AG09309 (cell line): Measurements from ENCODE around the gene OR6T1.
A peak's percentile ranks its signal among the peaks of the same experiment; 100 is the strongest.

Experiments used
- DNase-seq: peaks from one replicate; pipeline ENCODE4 v3.0.0-alpha.2; 2010; ENCODE audit warnings: low read depth
- H3K4me3 ChIP-seq: 2 replicates; pipeline ENCODE4 v1.5.1; 2011; ENCODE audit warnings: mild to moderate bottlenecking, low read depth, low read length, moderate library complexity; ENCODE audit not compliant: control insufficient read depth
- CTCF ChIP-seq: IDR thresholded peaks from 2 replicates; pipeline ENCODE4 v1.5.1; 2011; ENCODE audit warnings: mild to moderate bottlenecking, low read depth, low read length, inconsistent platforms; ENCODE audit not compliant: insufficient read depth, control insufficient read depth; ENCODE audit errors: missing control alignments

The OR6T1 gene

GRCh38 chr11:123943738-123944137, at the start of gene OR6T1:
TSS of gene OR6T1 (minus strand) at chr11:123943838. CDS start at chr11:123943838, 0 bp downstream.
- no peak for TF ChIP-seq CTCF
- no peak within 1 kb of the TSS for H3K4me3 ChIP-seq
- no peak for DNase-seq

- no peak for DNase-seq
- TF ChIP-seq CTCF = no peak
- H3K4me3 ChIP-seq = no peak overlapping the region
These were observed 35.7 kb upstream of the OR6T1 start for GRCh38 chr11:123979311-123979710.

- no peak for TF ChIP-seq CTCF
- no peak for DNase-seq
- H3K4me3 ChIP-seq = no peak within 1 kb of the TSS
These were observed 34.2 kb upstream of the OR6T1 start, which contains the start of gene OR10S1 for GRCh38 chr11:123977731-123978347. TSS of gene OR10S1 (minus strand) at chr11:123977781. CDS start at chr11:123977664, 117 bp downstream.

- no peak for TF ChIP-seq CTCF
- no peak overlapping the region for H3K4me3 ChIP-seq
- DNase-seq = no peak
These were observed 33.3 kb upstream of the OR6T1 start for GRCh38 chr11:123976770-123977560.

- no peak for TF ChIP-seq CTCF
- H3K4me3 ChIP-seq = no peak overlapping the region
- peak; percentile 20 for DNase-seq
These were observed 30.2 kb upstream of the OR6T1 start for GRCh38 chr11:123973816-123974215.

- no peak overlapping the region for H3K4me3 ChIP-seq
- no peak for TF ChIP-seq CTCF
- no peak for DNase-seq
These were observed 13.1 kb upstream of the OR6T1 start for GRCh38 chr11:123956752-123957151.
